ENCODE measurements around the gene PLXDC1.
A peak's percentile ranks its signal among the peaks of the same experiment; 100 is the strongest.

Gene PLXDC1

GRCh38 chr17:39015546-39015935 lies 135.9 kb downstream of the PLXDC1 start:
- H3K27me3 Mint-ChIP-seq (ENCODE audit: low read depth): peaks cover 10% of the 10 kb centered on the region
- no peak overlapping the region for H3K4me3 Mint-ChIP-seq
- peaks cover 25% of the 10 kb centered on the region for H3K4me1 Mint-ChIP-seq
- H3K27ac Mint-ChIP-seq: peak overlapping the region in 1 of 3 experiments; percentile 93
- no peaks in the 10 kb centered on the region for H3K36me3 Mint-ChIP-seq (ENCODE audit: low read depth)
- TF ChIP-seq CTCF (IDR thresholded peaks at IDR 0.05; ENCODE audit: unreplicated experiment in 3 of 3): no peak
- peaks cover 9% of the 10 kb centered on the region for H3K9me3 Mint-ChIP-seq

- H3K4me1 Mint-ChIP-seq: peaks cover 25% of the 10 kb centered on the region
- TF ChIP-seq CTCF (IDR thresholded peaks at IDR 0.05; ENCODE audit: unreplicated experiment in 3 of 3): no peak
- peak overlapping the region; percentile 45 to 89 (median 81) for H3K27ac Mint-ChIP-seq
- no peak overlapping the region for H3K4me3 Mint-ChIP-seq
- peaks cover 10% of the 10 kb centered on the region for H3K27me3 Mint-ChIP-seq (ENCODE audit: low read depth)
- no peaks in the 10 kb centered on the region for H3K36me3 Mint-ChIP-seq (ENCODE audit: low read depth)
- peaks cover 9% of the 10 kb centered on the region for H3K9me3 Mint-ChIP-seq
These were observed 136.5 kb downstream of the PLXDC1 start for GRCh38 chr17:39014795-39015545.

- no peak overlapping the region for H3K4me3 Mint-ChIP-seq
- no peaks in the 10 kb centered on the region for H3K36me3 Mint-ChIP-seq (ENCODE audit: low read depth)
- peaks cover 25% of the 10 kb centered on the region for H3K4me1 Mint-ChIP-seq
- peak overlapping the region; percentile 45 to 89 (median 81) for H3K27ac Mint-ChIP-seq
- no peak for TF ChIP-seq CTCF (IDR thresholded peaks at IDR 0.05; ENCODE audit: unreplicated experiment in 3 of 3)
- H3K9me3 Mint-ChIP-seq: peaks cover 9% of the 10 kb centered on the region
- peaks cover 10% of the 10 kb centered on the region for H3K27me3 Mint-ChIP-seq (ENCODE audit: low read depth)
These were observed 137.2 kb downstream of the PLXDC1 start for GRCh38 chr17:39014044-39014794.
